ENCODE data around the gene TRIM25. TPM values are rescaled to one million over a fixed set of nuclear protein-coding genes. Genes with fewer than 3 reads are reported as not detected.
A peak's percentile ranks its signal among the peaks of the same experiment; 100 is the strongest.

Gene TRIM25
- total RNA-seq, 1 donor, result 35.5 TPM

- no peak for DNase-seq (ENCODE audit: low read depth in 2 of 3, low spot score in 2 of 3)
Measured at GRCh38 chr17:56929362-56929969, 15.6 kb upstream of the TRIM25 start.

DNA sequence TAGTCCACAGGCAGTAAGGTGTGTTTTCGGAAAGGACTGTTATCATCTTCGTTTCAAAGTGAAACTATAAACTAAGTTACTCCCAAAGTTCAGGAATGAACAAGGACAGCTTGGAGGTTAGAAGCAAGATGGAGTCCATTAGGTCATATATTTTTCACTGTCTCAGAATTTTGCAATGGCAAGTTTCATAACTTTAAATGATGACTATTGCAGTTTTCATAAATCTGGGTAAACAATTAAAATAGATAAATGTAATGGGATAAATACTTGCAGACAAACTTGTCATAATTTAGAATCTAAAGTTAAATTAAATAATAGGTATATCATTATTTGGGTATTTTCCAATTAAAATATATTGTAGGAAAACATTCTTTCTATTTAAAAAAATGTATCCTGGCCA lies 14.7 kb upstream of the TRIM25 start:
- DNase-seq (ENCODE audit: low read depth in 2 of 3, low spot score in 2 of 3), result no peak

- no peak for DNase-seq (ENCODE audit: low read depth in 2 of 3, low spot score in 2 of 3)
Measured at GRCh38 chr17:56926704-56927103, 12.9 kb upstream of the TRIM25 start.

- no peak for DNase-seq (ENCODE audit: low read depth in 2 of 3, low spot score in 2 of 3)
Measured at GRCh38 chr17:56926270-56926669, 12.4 kb upstream of the TRIM25 start.

GRCh38 chr17:56925088-56925487 lies 11.2 kb upstream of the TRIM25 start:
- no peak for DNase-seq (ENCODE audit: low read depth in 2 of 3, low spot score in 2 of 3)

- no peak for DNase-seq (ENCODE audit: low read depth in 2 of 3, low spot score in 2 of 3)
Measured at GRCh38 chr17:56919717-56920116, 5.9 kb upstream of the TRIM25 start.

GRCh38 chr17:56918916-56919315 lies 5.1 kb upstream of the TRIM25 start:
- no peak for DNase-seq (ENCODE audit: low read depth in 2 of 3, low spot score in 2 of 3)

GRCh38 chr17:56917559-56918296 lies 3.9 kb upstream of the TRIM25 start:
- DNase-seq (ENCODE audit: low read depth in 2 of 3, low spot score in 2 of 3), result no peak

GRCh38 chr17:56914581-56915273 lies 878 bp upstream of the TRIM25 start:
- DNase-seq (ENCODE audit: low read depth in 2 of 3, low spot score in 2 of 3), result no peak

- peak in 1 of 3 donors; percentile 11 for DNase-seq (ENCODE audit: low read depth in 2 of 3, low spot score in 2 of 3)
Measured at GRCh38 chr17:56913353-56913866, 439 bp downstream of the TRIM25 start.

DNA sequence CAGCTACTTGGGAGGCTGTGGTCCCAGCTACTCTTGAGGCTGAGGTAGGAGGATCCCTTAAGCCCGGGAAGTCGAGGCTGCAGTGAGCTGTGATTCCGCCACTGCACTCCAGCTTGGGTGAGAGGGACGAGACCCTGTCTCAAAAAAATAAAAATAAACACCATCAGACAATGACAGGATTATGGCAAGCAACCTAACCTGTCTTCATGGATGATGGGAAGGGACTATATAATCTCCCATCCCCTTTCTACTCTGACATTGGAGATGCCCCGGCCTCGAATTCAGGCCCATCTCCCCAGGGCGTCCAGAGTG lies 893 bp downstream of the TRIM25 start:
- no peak for DNase-seq (ENCODE audit: low read depth in 2 of 3, low spot score in 2 of 3)

GRCh38 chr17:56912105-56912999 lies 1.5 kb downstream of the TRIM25 start:
- DNase-seq (ENCODE audit: low read depth in 2 of 3, low spot score in 2 of 3), result no peak

- no peak for DNase-seq (ENCODE audit: low read depth in 2 of 3, low spot score in 2 of 3)
Measured at GRCh38 chr17:56910509-56911235, 3.2 kb downstream of the TRIM25 start.

- DNase-seq (ENCODE audit: low read depth in 2 of 3, low spot score in 2 of 3), result no peak
Measured at GRCh38 chr17:56909742-56910508, 3.9 kb downstream of the TRIM25 start.

DNA sequence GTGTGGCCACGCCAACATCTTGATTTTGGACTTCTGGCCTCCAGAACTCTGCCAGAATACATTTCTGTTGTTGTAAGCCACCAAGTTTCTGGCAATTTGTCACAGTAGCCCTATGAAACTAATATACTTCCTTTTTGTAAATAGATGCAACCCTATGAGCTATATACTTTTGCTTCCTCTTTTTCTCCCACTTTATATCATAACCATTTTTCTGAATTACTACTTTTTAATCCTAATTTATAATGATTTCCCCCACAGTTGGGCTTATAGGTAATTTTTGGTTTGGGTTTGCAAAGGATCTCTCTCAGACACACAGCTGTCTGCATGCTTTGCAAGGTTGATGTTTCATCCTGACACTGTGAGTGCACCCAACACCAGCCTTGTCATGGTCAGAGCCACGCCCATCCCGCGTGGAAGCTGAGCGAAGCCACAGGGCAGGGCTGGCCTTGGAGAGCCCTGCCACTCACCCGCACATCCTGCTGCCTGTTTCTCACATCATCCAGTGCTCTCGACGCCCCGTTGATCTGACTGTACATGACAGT lies 5.8 kb downstream of the TRIM25 start:
- peak in 2 of 3 donors; percentile 55 to 58 for DNase-seq (ENCODE audit: low read depth in 2 of 3, low spot score in 2 of 3)

DNA sequence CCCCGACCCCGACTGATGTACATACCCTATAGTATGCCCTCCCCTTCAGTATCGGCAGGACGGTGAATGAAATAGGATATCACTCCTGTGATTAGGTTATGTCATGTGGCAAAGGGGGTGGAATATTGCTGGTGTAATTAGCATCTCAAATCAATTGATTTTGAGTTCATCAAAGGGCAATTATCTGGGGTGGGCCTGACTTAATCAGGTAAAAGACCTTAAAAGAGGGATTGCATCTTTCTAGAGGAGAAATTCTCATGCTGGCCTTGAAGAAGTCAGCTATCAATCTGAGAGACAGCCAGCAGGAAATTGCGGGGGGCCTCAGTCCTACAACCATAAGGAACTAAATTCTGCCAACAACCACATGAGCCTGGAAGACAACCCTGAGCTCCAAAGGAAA lies 10.3 kb downstream of the TRIM25 start:
- no peak for DNase-seq (ENCODE audit: low read depth in 2 of 3, low spot score in 2 of 3)

DNA sequence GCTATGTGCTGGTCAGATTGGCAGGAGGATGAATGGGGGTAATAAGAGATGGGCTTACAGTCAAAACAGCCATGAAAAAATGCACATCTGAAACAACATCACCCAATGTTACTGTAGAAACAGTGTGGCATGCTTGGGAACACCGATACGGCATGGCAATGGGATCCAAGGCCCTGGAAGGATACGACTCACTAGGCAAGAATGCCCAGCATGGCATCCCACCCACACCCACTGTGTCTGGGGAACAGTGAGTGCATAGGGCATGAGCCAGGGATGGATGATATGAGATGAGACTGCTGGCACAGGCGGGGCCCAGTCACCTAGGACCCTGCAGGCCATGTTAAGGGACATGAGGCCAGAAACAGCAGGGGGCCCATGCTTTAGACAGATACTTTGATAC lies 11.5 kb downstream of the TRIM25 start:
- no peak for DNase-seq (ENCODE audit: low read depth in 2 of 3, low spot score in 2 of 3)

- no peak for DNase-seq (ENCODE audit: low read depth in 2 of 3, low spot score in 2 of 3)
Measured at GRCh38 chr17:56899403-56899802, 14.4 kb downstream of the TRIM25 start.

DNA sequence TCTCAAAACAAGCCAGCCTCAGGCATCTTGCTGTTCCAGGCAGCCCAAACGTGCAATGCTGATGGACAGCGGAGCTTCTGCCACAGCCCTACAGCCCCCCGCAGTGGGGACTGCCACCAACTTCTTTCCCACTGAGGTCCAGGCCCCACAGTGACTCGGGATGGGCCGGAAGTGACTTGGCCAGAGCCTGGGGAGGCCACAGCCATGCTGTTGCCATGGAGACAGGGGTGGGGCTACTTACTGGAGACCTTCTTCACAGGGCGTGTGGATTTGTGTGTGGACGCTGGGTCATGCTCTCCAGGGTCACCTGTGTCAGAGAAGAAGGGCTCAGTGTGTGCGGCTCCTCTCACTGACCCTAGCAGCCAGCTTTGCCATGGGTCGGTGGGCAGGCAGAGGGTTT lies 15.0 kb downstream of the TRIM25 start:
- DNase-seq (ENCODE audit: low read depth in 2 of 3, low spot score in 2 of 3), result no peak

All from hematopoietic multipotent progenitor cell (in vitro differentiated cells).